Measurements from ENCODE around the gene CTIF. TPM values are rescaled to one million over a fixed set of nuclear protein-coding genes. Genes with fewer than 3 reads are reported as not detected.

The CTIF gene
- total RNA-seq, 1 experiment from 2014 or later: 5.8 TPM

DNA sequence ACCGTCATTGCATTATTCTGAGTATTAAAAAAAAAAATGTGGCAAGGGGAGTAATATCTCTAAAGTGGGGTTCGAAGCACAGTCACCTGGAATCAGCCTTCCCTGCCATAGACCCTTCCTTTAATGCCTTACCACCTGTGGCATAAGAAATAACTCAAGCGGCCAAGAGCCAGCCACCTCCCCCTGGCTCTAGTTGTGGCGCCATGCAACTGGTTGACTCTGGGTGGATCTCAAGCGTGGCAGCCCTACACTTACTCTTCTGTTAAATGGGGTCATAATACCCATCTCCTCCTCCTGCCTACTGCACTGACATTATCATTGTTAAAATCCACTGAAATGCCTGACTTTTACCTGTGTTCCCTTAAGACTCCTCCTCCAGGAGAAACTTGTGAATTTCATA lies 236.1 kb downstream of the CTIF start:
- Histone ChIP-seq H3K27me3 (ENCODE audit: low read length) (no peaks in the 10 kb centered on the region), H3K9me2 (replicated peaks; ENCODE audit: low read length) (no peaks in the 10 kb centered on the region), H3K4me3 (ENCODE audit: low read length) (no peak overlapping the region), H3K9me3 (ENCODE audit: low read length) (no peaks in the 10 kb centered on the region), H3K4me1 (ENCODE audit: insufficient read depth, low read length) (no peaks in the 10 kb centered on the region), H3K4me2 (ENCODE audit: low read length) (no peak overlapping the region), H2AFZ (ENCODE audit: low read length) (no peak overlapping the region), H3K27ac (ENCODE audit: low read length) (no peak overlapping the region), H3K79me2 (ENCODE audit: low read length) (no peaks in the 10 kb centered on the region), H3F3A (ENCODE audit: low read length, unreplicated experiment) (no peaks in the 10 kb centered on the region), H4K20me1 (ENCODE audit: low read length) (no peaks in the 10 kb centered on the region), H3K9ac (ENCODE audit: low read length) (no peak overlapping the region), H3K36me3 (ENCODE audit: low read depth, low read length) (no peaks in the 10 kb centered on the region)
- POLR2A ChIA-PET (ENCODE audit: unreplicated experiment): no interaction called here
- intact Hi-C loops (cut with micrococcal nuclease): loop anchor here (5.0 kb wide), 3 partner anchors 177 to 402 kb away; partner anchors contain the start of gene SMAD7
- DNase-seq (no peak), ATAC-seq (no peak)
- CTCF ChIA-PET: no interaction called here
- no TSS peak for BruUV-seq (replicated peaks)
- TF ChIP-seq EZH2phosphoT487 (IDR thresholded peaks at IDR 0.05; ENCODE audit: borderline replicate concordance, low read length) (no peak), EZH2 (IDR thresholded peaks at IDR 0.05; ENCODE audit: low read length, unreplicated experiment) (no peak)
- TF ChIP-seq, protein P1, sequence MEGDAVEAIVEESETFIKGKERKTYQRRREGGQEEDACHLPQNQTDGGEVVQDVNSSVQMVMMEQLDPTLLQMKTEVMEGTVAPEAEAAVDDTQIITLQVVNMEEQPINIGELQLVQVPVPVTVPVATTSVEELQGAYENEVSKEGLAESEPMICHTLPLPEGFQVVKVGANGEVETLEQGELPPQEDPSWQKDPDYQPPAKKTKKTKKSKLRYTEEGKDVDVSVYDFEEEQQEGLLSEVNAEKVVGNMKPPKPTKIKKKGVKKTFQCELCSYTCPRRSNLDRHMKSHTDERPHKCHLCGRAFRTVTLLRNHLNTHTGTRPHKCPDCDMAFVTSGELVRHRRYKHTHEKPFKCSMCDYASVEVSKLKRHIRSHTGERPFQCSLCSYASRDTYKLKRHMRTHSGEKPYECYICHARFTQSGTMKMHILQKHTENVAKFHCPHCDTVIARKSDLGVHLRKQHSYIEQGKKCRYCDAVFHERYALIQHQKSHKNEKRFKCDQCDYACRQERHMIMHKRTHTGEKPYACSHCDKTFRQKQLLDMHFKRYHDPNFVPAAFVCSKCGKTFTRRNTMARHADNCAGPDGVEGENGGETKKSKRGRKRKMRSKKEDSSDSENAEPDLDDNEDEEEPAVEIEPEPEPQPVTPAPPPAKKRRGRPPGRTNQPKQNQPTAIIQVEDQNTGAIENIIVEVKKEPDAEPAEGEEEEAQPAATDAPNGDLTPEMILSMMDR (conservative IDR thresholded peaks at IDR 0.05; ENCODE audit: low read depth, low read length): no peak

DNA sequence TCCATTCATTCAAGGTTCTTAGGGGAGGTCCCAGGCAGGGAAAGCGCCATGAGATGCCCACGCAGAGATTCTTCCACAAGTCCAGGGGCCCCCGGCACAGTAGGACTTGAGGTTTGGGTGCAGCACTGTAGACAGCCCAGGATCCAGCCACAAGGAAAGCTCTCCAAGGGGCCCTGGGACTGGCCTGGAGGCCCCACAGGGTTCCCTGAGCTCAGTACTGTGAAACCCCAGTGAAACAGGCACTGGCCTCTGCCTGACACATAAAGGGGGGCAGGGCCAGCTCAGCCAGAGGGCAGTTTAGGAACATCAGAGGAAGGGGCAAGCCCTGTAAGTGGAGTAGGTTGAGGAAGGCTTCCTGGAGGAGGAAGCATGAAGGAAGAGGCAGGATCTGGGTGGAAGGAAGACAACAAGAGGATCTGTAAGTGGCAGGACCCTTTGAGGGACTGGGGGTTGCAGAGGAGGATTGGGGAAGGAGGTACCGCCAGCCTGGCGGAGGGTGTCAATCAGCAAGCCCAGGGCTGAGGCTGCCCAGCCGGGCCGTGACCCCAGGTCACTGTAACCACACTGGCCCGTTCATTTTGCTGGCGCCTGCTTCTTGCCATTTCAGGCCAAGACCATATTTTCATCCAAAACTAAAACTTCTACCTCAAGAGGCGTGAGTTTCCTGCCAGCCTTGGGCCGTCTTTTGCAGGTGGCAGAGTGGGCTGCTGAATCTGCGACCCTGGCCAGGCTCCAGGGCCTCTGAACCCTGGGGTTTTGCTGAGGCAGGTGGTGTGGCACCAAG lies 236.7 kb downstream of the CTIF start:
- no TSS peak for BruUV-seq (replicated peaks)

More for the DNA sequence above, 236.7 kb downstream of the CTIF start:
- ATAC-seq: no peak
- no peak for DNase-seq
- Histone ChIP-seq H3K9me3 (ENCODE audit: low read length) (no peaks in the 10 kb centered on the region), H3K9me2 (replicated peaks; ENCODE audit: low read length) (no peaks in the 10 kb centered on the region), H3K36me3 (ENCODE audit: low read depth, low read length) (no peaks in the 10 kb centered on the region), H2AFZ (ENCODE audit: low read length) (no peak overlapping the region), H3K4me2 (ENCODE audit: low read length) (no peak overlapping the region), H4K20me1 (ENCODE audit: low read length) (no peaks in the 10 kb centered on the region), H3K4me3 (ENCODE audit: low read length) (no peak overlapping the region), H3K4me1 (ENCODE audit: insufficient read depth, low read length) (no peaks in the 10 kb centered on the region), H3K9ac (ENCODE audit: low read length) (no peak overlapping the region), H3K79me2 (ENCODE audit: low read length) (no peaks in the 10 kb centered on the region), H3F3A (ENCODE audit: low read length, unreplicated experiment) (no peaks in the 10 kb centered on the region), H3K27me3 (ENCODE audit: low read length) (no peaks in the 10 kb centered on the region), H3K27ac (ENCODE audit: low read length) (no peak overlapping the region)
- intact Hi-C loops (cut with micrococcal nuclease): loop anchor here (2.0 to 5.0 kb wide), 4 partner anchors 137 to 402 kb away; partner anchors contain the start of gene SMAD7
- ChIA-PET CTCF (no interaction called here), POLR2A (ENCODE audit: unreplicated experiment) (no interaction called here)
- TF ChIP-seq EZH2phosphoT487 (IDR thresholded peaks at IDR 0.05; ENCODE audit: borderline replicate concordance, low read length) (no peak), EZH2 (IDR thresholded peaks at IDR 0.05; ENCODE audit: low read length, unreplicated experiment) (no peak)
- TF ChIP-seq, protein P1 (conservative IDR thresholded peaks at IDR 0.05; ENCODE audit: low read depth, low read length): no peak
